Measurements from ENCODE around the gene TDRD6. TPM values are rescaled to one million over a fixed set of nuclear protein-coding genes. Genes with fewer than 3 reads are reported as not detected.

TDRD6 gene
- total and polyA plus RNA-seq, 10 of the 15 experiments (the other 5 are each of a cell fraction or from before 2014, with no cell fraction given): not detected

DNA sequence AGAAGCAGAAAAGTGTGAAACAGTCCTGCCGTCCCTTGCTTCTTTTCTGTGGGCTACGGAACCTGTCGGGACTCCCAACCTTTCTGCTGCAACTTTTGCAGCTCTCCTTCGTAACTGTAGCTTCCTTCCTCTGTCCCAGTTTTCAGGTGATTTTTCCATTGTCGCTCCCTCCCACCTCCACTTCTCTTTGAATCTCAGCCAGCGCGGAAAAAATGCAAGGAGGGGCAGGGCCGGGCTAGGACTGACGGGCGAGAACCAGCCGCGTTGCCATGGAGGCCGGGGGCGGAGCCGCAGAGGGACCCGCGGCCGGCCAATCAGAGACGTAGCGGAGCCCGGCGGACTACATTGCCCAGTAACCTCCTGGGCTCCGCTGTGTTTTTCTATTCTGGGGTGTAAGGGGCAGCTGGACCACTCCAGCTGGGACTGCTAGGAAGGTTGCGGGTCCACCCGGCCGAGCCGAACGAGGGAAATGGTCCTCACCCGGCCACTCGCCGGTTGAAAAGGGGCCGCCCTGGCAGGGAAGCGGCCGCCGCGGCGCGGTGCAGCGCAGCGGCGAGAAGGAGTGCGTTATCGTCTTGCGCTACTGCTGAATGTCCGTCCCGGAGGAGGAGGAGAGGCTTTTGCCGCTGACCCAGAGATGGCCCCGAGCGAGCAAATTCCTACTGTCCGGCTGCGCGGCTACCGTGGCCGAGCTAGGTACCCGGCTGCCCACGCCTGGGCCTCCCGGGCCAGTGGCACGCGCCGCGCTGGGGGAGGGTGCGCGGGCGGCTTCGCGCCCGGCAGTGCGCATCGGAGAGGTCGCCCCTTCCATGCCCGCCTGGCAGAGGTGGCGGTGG is 34.9 kb upstream of the TDRD6 start, which contains the start of the genes CYP39A1 and SLC25A27:
Gene CYP39A1 (minus strand): TSS at position 216 of the 836 bp plus-strand sequence. CDS start 236 bp downstream, outside the sequence.
Gene SLC25A27 (plus strand): TSS at position 373 of the 836 bp plus-strand sequence. CDS start 218 bp downstream, at position 591.
- ATAC-seq (peak; percentile 100), FAIRE-seq (peak; percentile 91), DNase-seq (ENCODE audit: low read depth, low spot score) (no peak)
- Histone ChIP-seq H3K9ac (ENCODE audit: control insufficient read depth, insufficient read depth, low read length) (no peak within 1 kb of the TSS), H3K36me3 (ENCODE audit: control insufficient read depth in 2 of 2, insufficient read depth in 2 of 2, low read length in 1 of 2) (no peaks in the 10 kb centered on the region), H3K4me2 (ENCODE audit: control insufficient read depth, insufficient read depth) (peak within 1 kb of the TSS; percentile 91), H3K4me1 (ENCODE audit: control insufficient read depth, insufficient read depth, low read length) (no peaks in the 10 kb centered on the region), H3K27me3 (replicated peaks in 1 of 2; ENCODE audit: control insufficient read depth in 2 of 2, insufficient read depth in 2 of 2, low read length in 1 of 2) (peaks cover 2 to 13% of the 10 kb centered on the region in 2 experiments), H3K9me3 (replicated peaks; ENCODE audit: control insufficient read depth, insufficient read depth, low read length) (no peaks in the 10 kb centered on the region), H3K27ac (ENCODE audit: control insufficient read depth, insufficient read depth) (no peak within 1 kb of the TSS), H3K4me3 (peak within 1 kb of the TSS; percentile 46; the same call in 1 of the 2 replicates), H2AFZ (ENCODE audit: control insufficient read depth, low read depth, low read length) (peak within 1 kb of the TSS; percentile 84), H4K20me1 (ENCODE audit: control insufficient read depth, insufficient read depth) (no peaks in the 10 kb centered on the region), H3K79me2 (ENCODE audit: control insufficient read depth, insufficient read depth, low read length) (no peaks in the 10 kb centered on the region)
- SMC1A ChIA-PET (ENCODE audit: uncharacterized antibody, unreplicated experiment): no interaction called here
- 1% methylated on average over 61 of the region's 72 CpGs for WGBS (ENCODE audit: insufficient coverage, insufficient replicate concordance, low lambda C conversion rate, missing lambda C conversion rate)
- intact Hi-C loops (cut with micrococcal nuclease; ENCODE audit: unreplicated experiment): no loop called here
- in situ Hi-C loops (cut with MboI): no loop called here
- RAD21 ChIA-PET (ENCODE audit: unreplicated experiment): no interaction called here
- POLR2A ChIA-PET: no interaction called here
- CTCF ChIA-PET: no interaction called here
- BruUV-seq (replicated peaks): no TSS peak
- peak; percentile 41; the same call in 1 of the 2 replicates for TF ChIP-seq IKZF1 (conservative IDR thresholded peaks at IDR 0.05)
- TF ChIP-seq HDAC6 (IDR thresholded peaks at IDR 0.05; ENCODE audit: unreplicated experiment): peak; percentile 93
- TF ChIP-seq BHLHE40 (IDR thresholded peaks at IDR 0.05; ENCODE audit: borderline replicate concordance in 1 of 2, low read depth in 2 of 2, low read length in 1 of 2): peak in 1 of 2 experiments; percentile 42; a peak in 2 of 4 replicates
- TF ChIP-seq NR2F1 (conservative IDR thresholded peaks at IDR 0.05): no peak
- no peak for TF ChIP-seq SUPT20H (IDR thresholded peaks at IDR 0.05; ENCODE audit: borderline replicate concordance, control insufficient read depth, low read depth, low read length)
- peak; percentile 69 for TF ChIP-seq SIX5 (IDR thresholded peaks at IDR 0.05; ENCODE audit: low read depth, low read length, severe bottlenecking)
- no peak for TF ChIP-seq NFIC (IDR thresholded peaks at IDR 0.05; ENCODE audit: low read depth, low read length)
- no peak for TF ChIP-seq MEF2A (IDR thresholded peaks at IDR 0.05; ENCODE audit: insufficient read depth, low read depth, low read length)
- peak; percentile 66 for TF ChIP-seq HCFC1 (IDR thresholded peaks at IDR 0.05; ENCODE audit: low read length)
- TF ChIP-seq NFYB (IDR thresholded peaks at IDR 0.05; ENCODE audit: insufficient read depth, low read depth, low read length): peak; percentile 72; the same call in 1 of the 2 replicates
- TF ChIP-seq CEBPB (IDR thresholded peaks at IDR 0.05; ENCODE audit: borderline replicate concordance in 1 of 2, low read depth in 2 of 2, low read length in 2 of 2): no peak
- TF ChIP-seq SP1 (IDR thresholded peaks at IDR 0.05; ENCODE audit: low read depth, low read length): peak; percentile 44
- TF ChIP-seq BMI1 (IDR thresholded peaks at IDR 0.05; ENCODE audit: borderline replicate concordance): peak; percentile 69; the same call in 1 of the 2 replicates
- TF ChIP-seq YY1 (IDR thresholded peaks at IDR 0.05; ENCODE audit: low read depth, low read length): no peak
- TF ChIP-seq, protein P1, sequence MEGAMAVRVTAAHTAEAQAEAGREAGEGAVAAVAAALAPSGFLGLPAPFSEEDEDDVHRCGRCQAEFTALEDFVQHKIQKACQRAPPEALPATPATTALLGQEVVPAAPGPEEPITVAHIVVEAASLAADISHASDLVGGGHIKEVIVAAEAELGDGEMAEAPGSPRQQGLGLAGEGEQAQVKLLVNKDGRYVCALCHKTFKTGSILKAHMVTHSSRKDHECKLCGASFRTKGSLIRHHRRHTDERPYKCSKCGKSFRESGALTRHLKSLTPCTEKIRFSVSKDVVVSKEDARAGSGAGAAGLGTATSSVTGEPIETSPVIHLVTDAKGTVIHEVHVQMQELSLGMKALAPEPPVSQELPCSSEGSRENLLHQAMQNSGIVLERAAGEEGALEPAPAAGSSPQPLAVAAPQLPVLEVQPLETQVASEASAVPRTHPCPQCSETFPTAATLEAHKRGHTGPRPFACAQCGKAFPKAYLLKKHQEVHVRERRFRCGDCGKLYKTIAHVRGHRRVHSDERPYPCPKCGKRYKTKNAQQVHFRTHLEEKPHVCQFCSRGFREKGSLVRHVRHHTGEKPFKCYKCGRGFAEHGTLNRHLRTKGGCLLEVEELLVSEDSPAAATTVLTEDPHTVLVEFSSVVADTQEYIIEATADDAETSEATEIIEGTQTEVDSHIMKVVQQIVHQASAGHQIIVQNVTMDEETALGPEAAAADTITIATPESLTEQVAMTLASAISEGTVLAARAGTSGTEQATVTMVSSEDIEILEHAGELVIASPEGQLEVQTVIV (IDR thresholded peaks at IDR 0.05; ENCODE audit: borderline replicate concordance, partially characterized antibody): no peak
- TF ChIP-seq CHD4 (IDR thresholded peaks at IDR 0.05): no peak
- TF ChIP-seq CREB1 (IDR thresholded peaks at IDR 0.05; ENCODE audit: low read depth): no peak
- TF ChIP-seq, protein P2, sequence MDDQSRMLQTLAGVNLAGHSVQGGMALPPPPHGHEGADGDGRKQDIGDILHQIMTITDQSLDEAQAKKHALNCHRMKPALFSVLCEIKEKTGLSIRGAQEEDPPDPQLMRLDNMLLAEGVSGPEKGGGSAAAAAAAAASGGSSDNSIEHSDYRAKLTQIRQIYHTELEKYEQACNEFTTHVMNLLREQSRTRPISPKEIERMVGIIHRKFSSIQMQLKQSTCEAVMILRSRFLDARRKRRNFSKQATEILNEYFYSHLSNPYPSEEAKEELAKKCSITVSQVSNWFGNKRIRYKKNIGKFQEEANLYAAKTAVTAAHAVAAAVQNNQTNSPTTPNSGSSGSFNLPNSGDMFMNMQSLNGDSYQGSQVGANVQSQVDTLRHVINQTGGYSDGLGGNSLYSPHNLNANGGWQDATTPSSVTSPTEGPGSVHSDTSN (IDR thresholded peaks at IDR 0.05; ENCODE audit: insufficient replicate concordance, low read depth, low read length): peak; percentile 78
- TF ChIP-seq, protein P3, sequence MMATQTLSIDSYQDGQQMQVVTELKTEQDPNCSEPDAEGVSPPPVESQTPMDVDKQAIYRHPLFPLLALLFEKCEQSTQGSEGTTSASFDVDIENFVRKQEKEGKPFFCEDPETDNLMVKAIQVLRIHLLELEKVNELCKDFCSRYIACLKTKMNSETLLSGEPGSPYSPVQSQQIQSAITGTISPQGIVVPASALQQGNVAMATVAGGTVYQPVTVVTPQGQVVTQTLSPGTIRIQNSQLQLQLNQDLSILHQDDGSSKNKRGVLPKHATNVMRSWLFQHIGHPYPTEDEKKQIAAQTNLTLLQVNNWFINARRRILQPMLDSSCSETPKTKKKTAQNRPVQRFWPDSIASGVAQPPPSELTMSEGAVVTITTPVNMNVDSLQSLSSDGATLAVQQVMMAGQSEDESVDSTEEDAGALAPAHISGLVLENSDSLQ (IDR thresholded peaks at IDR 0.05): peak; percentile 93
- no peak for TF ChIP-seq CHD1 (IDR thresholded peaks at IDR 0.05; ENCODE audit: low read depth, low read length)
